HG03135 (cell line): Measurements from ENCODE around the gene TCEAL7.

Experiments used
- ATAC-seq: cut with Tn5 transposase; IDR thresholded peaks from one replicate; pipeline ENCODE4 v1.9.1; 2021; ENCODE audit warnings: mild to moderate bottlenecking, moderate library complexity; ENCODE audit not compliant: unreplicated experiment

TCEAL7 gene

GRCh38 chrX:103363046-103363445 lies 33.0 kb downstream of the TCEAL7 start:
- no peak for ATAC-seq

DNA sequence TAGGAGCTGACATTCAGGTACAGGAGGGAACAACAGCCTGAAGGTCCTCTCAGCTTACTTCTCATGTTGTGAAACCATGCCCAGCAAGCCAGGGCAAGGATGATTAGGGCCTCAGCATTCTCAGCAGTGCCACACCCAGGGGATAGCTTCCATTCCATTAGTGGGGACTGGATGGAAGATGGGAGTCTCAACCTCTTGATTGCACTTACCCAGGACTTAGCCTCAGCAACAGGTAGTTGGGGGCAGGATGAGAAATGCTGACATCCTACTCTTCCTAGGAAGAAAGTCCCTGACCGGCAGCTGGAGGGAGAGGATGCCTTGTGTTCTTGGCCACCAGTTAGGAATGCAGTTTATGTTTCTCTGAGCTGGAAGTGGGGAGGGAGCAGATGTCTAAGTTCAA lies 37.5 kb downstream of the TCEAL7 start:
- no peak for ATAC-seq

GRCh38 chrX:103369479-103369878 lies 39.4 kb downstream of the TCEAL7 start:
- ATAC-seq, result no peak

DNA sequence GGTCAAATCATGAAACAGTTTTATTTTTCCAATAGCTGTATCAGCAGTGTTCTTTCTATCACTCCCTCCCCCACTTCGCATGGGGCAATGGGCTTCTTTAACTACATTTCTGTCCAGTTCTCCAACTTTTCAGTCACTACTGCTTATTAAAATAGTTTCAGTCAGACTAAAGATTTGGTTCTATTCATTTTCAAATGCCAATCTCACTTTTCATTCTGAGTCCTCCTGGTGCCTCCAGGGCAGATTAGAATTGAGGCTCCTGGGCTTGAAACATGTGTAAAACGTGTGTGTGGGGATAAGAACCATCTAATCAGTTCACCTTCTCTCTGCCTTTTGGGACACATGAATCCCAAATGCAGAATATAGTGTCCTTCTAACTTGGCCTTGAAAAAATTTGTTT lies 42.8 kb downstream of the TCEAL7 start:
- ATAC-seq, result no peak

DNA sequence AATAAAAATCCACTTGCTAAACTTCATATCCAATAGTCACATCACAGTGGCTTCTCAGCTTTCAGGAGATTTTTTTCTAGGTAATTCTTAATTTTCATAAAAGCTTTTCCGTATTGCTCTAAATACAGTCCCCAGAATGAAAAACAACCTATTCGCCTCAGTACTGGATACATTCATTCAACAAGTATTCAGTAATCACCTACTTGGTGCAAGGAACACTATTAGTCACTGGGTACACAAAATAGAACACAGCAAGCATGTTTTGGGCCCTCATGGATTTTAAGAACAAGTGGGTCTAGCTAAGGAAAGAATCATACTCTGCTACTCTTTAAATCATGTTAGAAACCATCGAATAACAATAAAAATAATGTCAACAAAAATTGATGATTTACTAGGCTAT lies 43.5 kb downstream of the TCEAL7 start:
- no peak for ATAC-seq

DNA sequence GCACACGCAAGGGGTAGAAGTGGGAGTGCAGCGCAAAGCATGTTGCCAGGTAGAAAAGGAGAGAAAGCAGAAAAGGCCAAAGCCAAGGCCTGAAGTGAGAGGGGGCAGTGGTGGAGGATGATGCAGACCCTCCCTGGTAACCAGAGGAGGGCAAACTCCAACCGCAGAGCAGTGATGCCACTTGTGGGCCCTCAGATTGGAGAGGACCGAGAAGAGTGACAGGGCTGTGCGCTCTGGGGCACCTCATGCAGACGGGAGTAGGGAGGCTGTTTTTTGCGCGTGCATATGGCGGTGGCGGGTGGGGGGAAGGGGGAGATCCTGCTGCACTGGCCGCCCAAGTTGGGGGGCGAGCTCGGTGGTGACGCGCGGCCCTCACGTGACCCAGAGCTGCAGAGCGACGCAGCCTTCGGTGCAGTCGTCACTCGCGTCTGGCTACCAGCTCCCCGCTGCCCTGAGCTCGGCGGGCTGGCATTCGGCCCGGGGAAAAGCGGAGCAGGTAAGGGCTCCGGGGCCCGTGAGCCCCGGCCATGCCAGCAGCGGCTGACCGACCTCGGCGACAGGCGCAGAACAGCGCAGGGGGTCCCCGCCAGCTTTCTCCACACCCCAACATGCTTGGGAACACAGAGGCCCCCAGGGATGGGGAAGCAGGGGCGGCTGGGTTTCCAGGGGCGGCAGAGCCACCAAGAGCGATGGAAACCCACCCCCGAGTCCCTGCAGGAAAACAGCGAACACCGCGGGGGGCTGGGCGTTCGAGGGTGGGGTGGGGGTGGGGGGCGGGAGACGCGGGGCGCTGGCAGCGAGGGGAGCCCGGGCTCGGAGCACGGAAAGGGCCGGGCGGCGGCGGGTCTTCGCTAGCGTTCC lies 46.3 kb downstream of the TCEAL7 start, which contains the start of gene BEX3:
Gene BEX3, plus strand, starts transcription at position 421 of the 861 bp plus-strand sequence. CDS start 984 bp downstream, outside the sequence.
- no peak for ATAC-seq

GRCh38 chrX:103376979-103377324 lies 46.9 kb downstream of the TCEAL7 start:
- ATAC-seq, result no peak

DNA sequence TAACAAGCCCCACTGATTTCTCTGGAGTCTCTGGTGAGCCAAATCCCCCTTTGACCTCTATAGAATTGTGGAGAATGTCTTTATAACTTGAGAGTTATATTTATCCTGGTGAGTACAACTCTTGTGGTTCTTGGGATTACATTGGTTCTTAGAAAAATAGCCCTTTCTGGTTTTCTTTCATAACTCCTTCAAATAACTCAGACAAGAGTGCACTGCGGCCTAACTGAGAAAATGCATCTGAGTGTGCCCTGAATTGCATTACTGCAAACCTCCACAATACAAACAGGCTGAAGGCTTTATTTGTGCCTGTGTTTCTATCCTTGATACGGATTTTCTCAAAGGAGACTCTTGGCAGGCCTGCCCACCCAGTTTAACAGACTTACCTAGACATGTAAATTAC lies 49.0 kb downstream of the TCEAL7 start:
- no peak for ATAC-seq
